SK-N-SH treated with all-trans-retinoic acid at 6 μM for 48 hours (cell line): ENCODE data around the gene AKT1S1.

Source experiments
- ARNTL ChIP-seq: fragments of 450-650 bp; formaldehyde crosslinking; IDR thresholded peaks from 2 replicates; pipeline ENCODE4 v1.5.0; 2020; ENCODE audit warnings: low read depth, mild to moderate bottlenecking, moderate library complexity, borderline replicate concordance
- CSDC2 ChIP-seq: fragments of 250-450 bp; sonication (Bioruptor Pico); IDR thresholded peaks from 2 replicates; pipeline ENCODE4 v1.5.0; 2020; ENCODE audit warnings: mild to moderate bottlenecking, moderate library complexity
- ESRRG ChIP-seq: fragments of 250-450 bp; sonication (Bioruptor Pico); IDR thresholded peaks from 2 replicates; pipeline ENCODE4 v1.6.1; 2021; ENCODE audit warnings: mild to moderate bottlenecking
- OSR1 ChIP-seq: fragments of 250-450 bp; sonication (Bioruptor Pico); IDR thresholded peaks from 2 replicates; pipeline ENCODE4 v1.8.0; 2022; ENCODE audit warnings: moderate library complexity, mild to moderate bottlenecking, inconsistent platforms
- PPARA ChIP-seq: fragments of 250-450 bp; sonication (Bioruptor Pico); IDR thresholded peaks from 2 replicates; pipeline ENCODE4 v1.5.0; 2020; ENCODE audit warnings: mild to moderate bottlenecking, borderline replicate concordance
- TCF4 ChIP-seq: fragments of 250-450 bp; sonication (Bioruptor Pico); IDR thresholded peaks from 2 replicates; pipeline ENCODE4 v1.8.0; 2021; ENCODE audit warnings: mild to moderate bottlenecking, moderate library complexity, borderline replicate concordance
- ZC3H10 ChIP-seq: fragments of 250-450 bp; sonication (Bioruptor Pico); IDR thresholded peaks from 2 replicates; pipeline ENCODE4 v1.5.1; 2021; ENCODE audit warnings: mild to moderate bottlenecking, moderate library complexity
- ZFP3 ChIP-seq: fragments of 250-450 bp; sonication (Bioruptor Pico); IDR thresholded peaks from 2 replicates; pipeline ENCODE4 v1.5.0; 2020; ENCODE audit warnings: mild to moderate bottlenecking, moderate library complexity
- ZFP30 ChIP-seq: fragments of 450-650 bp; formaldehyde crosslinking; IDR thresholded peaks from 2 replicates; pipeline ENCODE4 v1.5.0; 2022; ENCODE audit warnings: mild to moderate bottlenecking, moderate library complexity
- ZNF565 ChIP-seq: fragments of 450-650 bp; formaldehyde crosslinking; conservative IDR thresholded peaks from 2 replicates; pipeline ENCODE4 v1.5.0; 2020; ENCODE audit warnings: low read depth, mild to moderate bottlenecking, moderate library complexity
- TF ChIP-seq, protein P1 (sequence below): fragments of 250-450 bp; sonication (Bioruptor Pico); IDR thresholded peaks from 2 replicates; pipeline ENCODE4 v1.8.0; 2020; ENCODE audit warnings: mild to moderate bottlenecking, moderate library complexity, borderline replicate concordance
- TF ChIP-seq, protein P2 (sequence below): fragments of 250-450 bp; sonication (Bioruptor Pico); IDR thresholded peaks from 2 replicates; pipeline ENCODE4 v1.5.1; 2021; ENCODE audit warnings: mild to moderate bottlenecking, moderate library complexity

- TF ChIP-seq ZNF565 (no peak), ZFP3 (CRISPR knock-in tag) (no peak), ARNTL (CRISPR knock-in tag) (no peak), CSDC2 (CRISPR knock-in tag) (no peak), ZFP30 (no peak), ESRRG (CRISPR knock-in tag) (no peak), PPARA (CRISPR knock-in tag) (no peak), OSR1 (CRISPR knock-in tag) (no peak), ZC3H10 (CRISPR knock-in tag) (no peak), TCF4 (no peak)
- TF ChIP-seq, protein P1, sequence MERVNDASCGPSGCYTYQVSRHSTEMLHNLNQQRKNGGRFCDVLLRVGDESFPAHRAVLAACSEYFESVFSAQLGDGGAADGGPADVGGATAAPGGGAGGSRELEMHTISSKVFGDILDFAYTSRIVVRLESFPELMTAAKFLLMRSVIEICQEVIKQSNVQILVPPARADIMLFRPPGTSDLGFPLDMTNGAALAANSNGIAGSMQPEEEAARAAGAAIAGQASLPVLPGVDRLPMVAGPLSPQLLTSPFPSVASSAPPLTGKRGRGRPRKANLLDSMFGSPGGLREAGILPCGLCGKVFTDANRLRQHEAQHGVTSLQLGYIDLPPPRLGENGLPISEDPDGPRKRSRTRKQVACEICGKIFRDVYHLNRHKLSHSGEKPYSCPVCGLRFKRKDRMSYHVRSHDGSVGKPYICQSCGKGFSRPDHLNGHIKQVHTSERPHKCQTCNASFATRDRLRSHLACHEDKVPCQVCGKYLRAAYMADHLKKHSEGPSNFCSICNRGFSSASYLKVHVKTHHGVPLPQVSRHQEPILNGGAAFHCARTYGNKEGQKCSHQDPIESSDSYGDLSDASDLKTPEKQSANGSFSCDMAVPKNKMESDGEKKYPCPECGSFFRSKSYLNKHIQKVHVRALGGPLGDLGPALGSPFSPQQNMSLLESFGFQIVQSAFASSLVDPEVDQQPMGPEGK, result no peak
- TF ChIP-seq, protein P2, sequence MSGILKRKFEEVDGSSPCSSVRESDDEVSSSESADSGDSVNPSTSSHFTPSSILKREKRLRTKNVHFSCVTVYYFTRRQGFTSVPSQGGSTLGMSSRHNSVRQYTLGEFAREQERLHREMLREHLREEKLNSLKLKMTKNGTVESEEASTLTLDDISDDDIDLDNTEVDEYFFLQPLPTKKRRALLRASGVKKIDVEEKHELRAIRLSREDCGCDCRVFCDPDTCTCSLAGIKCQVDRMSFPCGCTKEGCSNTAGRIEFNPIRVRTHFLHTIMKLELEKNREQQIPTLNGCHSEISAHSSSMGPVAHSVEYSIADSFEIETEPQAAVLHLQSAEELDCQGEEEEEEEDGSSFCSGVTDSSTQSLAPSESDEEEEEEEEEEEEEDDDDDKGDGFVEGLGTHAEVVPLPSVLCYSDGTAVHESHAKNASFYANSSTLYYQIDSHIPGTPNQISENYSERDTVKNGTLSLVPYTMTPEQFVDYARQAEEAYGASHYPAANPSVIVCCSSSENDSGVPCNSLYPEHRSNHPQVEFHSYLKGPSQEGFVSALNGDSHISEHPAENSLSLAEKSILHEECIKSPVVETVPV (CRISPR knock-in tag), result no peak
These were observed 52.5 kb downstream of the AKT1S1 start for GRCh38 chr19:49824662-49825061.
